ENCODE measurements around the gene GNB1.

GNB1 gene

GRCh38 chr1:1815606-1816281 lies 75.1 kb downstream of the GNB1 start:
- no peak for DNase-seq

- DNase-seq: no peak
Observed at GRCh38 chr1:1809489-1809888, 81.4 kb downstream of the GNB1 start.

GRCh38 chr1:1808206-1808605 lies 82.7 kb downstream of the GNB1 start:
- no peak for DNase-seq

DNA sequence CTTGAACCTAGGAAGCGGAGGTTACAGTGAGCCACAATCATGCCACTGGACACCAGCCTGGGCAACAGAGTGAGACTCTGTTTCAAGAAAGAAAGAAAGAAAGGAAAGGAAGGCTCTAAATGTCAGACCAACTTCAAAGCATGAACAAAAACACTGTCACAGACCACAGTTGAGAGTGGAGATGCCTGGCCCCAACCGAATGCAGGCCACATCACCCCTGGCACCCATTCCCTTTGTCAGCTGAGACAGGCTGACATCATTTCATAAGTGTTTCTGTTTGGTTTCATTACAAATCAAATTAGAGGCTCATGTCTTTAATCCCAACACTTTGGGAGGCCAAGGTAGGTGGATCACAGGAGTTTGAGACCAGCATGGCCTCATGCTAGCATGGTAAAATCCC lies 84.0 kb downstream of the GNB1 start:
- DNase-seq: no peak

GRCh38 chr1:1804301-1804700 lies 86.6 kb downstream of the GNB1 start:
- DNase-seq: no peak

DNA sequence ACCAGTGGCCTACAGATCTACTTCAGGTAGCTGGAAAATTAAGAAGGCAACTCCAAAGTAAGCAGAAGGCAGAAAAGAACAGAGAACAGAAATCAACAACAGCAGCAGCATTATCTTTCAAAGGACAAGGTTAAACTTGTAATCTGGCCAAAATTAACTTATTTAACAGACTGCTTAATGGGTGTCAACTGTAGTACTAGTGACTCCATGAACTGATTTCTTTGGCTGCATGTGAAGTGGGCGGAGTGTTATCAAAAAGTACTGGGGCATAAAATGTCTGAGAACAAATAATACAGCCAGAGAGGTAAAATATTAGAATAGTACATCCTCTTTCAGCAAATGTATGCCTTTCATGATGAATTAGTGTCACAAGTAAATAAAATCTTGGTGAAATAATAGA lies 88.0 kb downstream of the GNB1 start:
- DNase-seq: no peak

GRCh38 chr1:1799716-1800115 lies 91.2 kb downstream of the GNB1 start:
- DNase-seq: no peak

- DNase-seq: no peak
Observed at GRCh38 chr1:1797731-1798341, 93.1 kb downstream of the GNB1 start.

DNA sequence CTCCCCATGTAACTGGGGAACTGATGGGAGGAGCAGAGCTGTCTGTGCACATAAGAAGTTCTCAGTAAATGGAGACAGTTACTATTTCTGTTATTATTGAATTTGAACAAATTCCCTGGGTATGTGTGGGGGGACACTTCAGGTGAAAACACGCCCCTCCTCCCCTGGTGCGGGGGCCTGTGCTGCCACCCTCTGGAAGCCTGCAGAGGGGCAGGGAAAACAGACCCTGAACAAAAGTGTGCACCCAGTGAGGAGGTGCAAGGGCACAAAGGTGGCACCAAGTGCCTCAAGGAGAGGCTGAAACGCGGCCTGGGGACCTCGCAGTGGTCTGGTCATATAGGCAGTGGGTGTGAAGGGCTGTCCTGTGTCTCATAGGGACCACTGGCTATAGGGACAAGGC lies 94.4 kb downstream of the GNB1 start:
- no peak for DNase-seq

GRCh38 chr1:1794999-1795398 lies 95.9 kb downstream of the GNB1 start:
- no peak for DNase-seq

GRCh38 chr1:1793481-1794244 lies 97.2 kb downstream of the GNB1 start:
- no peak for DNase-seq

DNA sequence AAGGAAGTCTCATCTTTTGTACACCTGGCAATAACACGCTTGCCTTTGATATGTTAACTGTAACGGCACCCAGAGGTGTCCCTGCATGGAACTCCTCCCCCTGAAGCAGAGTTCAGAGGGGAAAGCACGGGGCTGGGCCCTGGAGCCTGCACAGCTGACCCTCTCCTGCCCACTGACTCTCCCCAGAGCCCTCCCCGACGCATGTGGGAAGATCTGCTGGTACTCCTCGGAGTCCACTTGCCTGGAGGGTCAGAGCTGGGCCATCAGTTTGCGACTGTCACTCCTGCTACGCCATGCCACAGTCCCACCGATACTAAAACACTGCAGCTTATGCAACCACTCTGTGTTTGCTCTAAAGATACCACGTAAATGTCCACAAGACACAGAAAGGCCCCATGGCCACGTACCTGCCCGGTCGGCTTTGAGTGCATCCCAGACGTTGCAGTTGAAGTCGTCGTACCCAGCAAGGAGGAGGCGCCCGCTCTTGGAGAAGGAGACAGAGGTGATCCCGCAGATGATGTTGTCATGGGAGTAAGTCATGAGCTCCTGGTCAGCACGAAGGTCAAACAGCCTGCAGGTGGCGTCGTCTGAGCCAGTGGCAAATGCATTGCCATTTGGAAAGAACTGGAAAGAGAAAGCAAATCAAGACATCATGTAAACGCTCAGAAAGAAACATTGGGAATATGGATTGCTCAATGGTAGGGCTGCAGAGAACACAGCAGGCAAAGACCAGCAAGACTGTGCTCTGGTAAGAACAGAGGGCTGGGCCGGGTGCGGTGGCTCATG lies 102.0 kb downstream of the GNB1 start:
- peak; percentile 15 for DNase-seq

- no peak for DNase-seq
Observed at GRCh38 chr1:1788136-1788535, 102.8 kb downstream of the GNB1 start.

GRCh38 chr1:1786836-1787605 lies 103.9 kb downstream of the GNB1 start:
- DNase-seq: no peak

DNA sequence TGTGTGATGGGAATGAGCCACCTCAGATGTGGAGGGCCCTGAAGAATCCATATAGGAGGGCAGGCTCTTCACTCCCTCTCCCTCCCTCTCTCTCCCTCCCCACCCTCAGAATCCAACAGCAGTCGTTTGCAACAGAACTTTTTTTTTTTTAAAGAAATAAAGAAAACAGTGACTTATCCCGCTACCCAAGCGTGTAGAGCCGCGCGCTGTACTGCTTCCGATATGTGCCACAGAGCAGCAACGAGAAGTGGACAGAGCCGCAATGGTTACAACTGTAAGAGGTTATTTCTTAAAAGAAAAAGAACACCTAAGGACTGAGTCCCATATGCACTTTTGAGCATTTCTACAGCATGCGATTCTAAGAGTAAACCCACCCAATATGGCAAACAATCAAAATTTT lies 105.2 kb downstream of the GNB1 start:
- no peak for DNase-seq

- DNase-seq: no peak
Observed at GRCh38 chr1:1784933-1785332, 106.0 kb downstream of the GNB1 start.

- DNase-seq: no peak
Observed at GRCh38 chr1:1783320-1783719, 107.6 kb downstream of the GNB1 start.

GRCh38 chr1:1782399-1783221 lies 108.3 kb downstream of the GNB1 start:
- DNase-seq: peak in 1 of 2 experiments; percentile 17

- DNase-seq: no peak
Observed at GRCh38 chr1:1781526-1781903, 109.4 kb downstream of the GNB1 start.

DNA sequence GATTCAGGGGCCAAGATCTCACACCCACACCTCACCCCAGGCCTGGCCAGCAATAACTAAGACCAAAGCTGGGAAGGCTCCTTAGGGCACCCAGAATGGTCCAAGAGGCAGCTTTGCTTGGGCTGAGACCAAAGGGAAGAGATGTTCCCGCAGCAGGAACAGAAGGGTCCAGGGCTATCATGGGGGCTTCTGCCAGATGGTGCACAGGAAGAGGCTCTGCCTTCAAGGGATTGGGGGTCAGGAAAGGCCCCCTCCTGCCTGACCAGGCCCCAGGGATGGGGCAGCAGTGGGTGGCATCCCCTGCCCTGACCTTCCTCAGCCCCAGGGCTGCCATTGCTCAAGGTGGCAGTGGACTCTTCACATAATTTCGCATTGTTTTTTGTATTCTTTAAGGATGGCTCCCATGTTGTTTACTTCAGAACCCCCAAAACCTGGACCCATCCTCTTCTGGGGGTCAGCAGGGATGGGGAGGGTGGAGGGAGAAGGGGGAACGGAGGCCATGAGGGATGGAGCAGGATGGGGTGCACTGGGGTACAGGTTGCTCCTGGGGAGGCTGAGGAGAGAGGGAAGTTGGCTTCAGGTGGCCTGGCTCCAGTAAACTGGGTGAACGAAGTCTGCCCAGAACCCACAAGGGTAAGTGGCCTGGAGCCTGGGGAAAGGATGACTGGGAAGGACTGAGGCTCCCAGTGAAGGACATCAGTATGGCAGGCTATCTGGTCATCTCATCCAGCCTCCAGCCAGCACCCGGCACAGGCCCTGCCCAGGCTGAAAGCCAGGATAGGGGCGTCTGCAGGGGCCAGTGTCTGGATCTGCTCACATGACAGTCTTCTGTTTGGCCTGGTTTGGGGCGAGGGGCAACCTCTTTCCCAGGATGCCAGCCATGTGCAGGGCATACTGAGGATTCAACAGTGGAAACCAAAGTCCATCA lies 110.0 kb downstream of the GNB1 start:
- DNase-seq: no peak

Data from Kasumi-1 (cell line).